Heart left ventricle (tissue), 13 donors: Measurements from ENCODE around the gene PEX3.

Source experiments
- CTCF ChIP-seq, 12 donors: fragments of 200-600 bp; sonication (generic) in 4 of 12; IDR thresholded peaks; one replicate each; pipeline versions ENCODE4 v1.5.0 to v1.8.0; 2018 to 2022; ENCODE audit warnings: antibody characterized with exemption in 12 of 12, mild to moderate bottlenecking in 5 of 12
- POLR2A ChIP-seq, 2 donors: fragments of 450-650 bp; IDR thresholded peaks; one replicate each; pipeline ENCODE4 v1.6.1; 2017; ENCODE audit warnings: antibody characterized with exemption in 2 of 2, mild to moderate bottlenecking in 2 of 2, moderate library complexity in 2 of 2
- donor health status: ischemic (EF 13 %, LVEDD 7.1; RV severe dilation, severe dysfunction).
- donor health status: DM: no; HTN: yes; CAD: no.
- donor health status: DM: no; HTN: no; CAD: no.
- donor health status: ischemic (EF 25% LVEDD 6.9; RV normal size, moderate dysfunction).
- donor health status: ischemic (EF 25% LVEDD 5.7; RV mildly dilated, moderate dysfunction).
- donor health status: ischemic (EF 35%, LVEDD 5.7; RV mildly dilated, moderate dysfunction).
- donor health status: nonischemic (EF 11% LVEDD 7.7; RV severe dilation, severe dysfunction).
- donor health status: DM: yes; HTN: yes; CAD: no.
- donor health status: PGD.
- donor health status: ischemic (EF 29% LVEDD 5.4; RV normal size, mild dysfunction).
- donor health status: nonischemic (EF 23%, LVEDD 6.1; RV moderate dilation, normal function).

GRCh38 chr6:143406673-143407072 lies 43.9 kb upstream of the PEX3 start:
- no peak for TF ChIP-seq POLR2A (IDR thresholded peaks at IDR 0.05)
- TF ChIP-seq CTCF (IDR thresholded peaks at IDR 0.05): no peak
